ENCODE data around the gene RBM38.

The RBM38 gene

DNA sequence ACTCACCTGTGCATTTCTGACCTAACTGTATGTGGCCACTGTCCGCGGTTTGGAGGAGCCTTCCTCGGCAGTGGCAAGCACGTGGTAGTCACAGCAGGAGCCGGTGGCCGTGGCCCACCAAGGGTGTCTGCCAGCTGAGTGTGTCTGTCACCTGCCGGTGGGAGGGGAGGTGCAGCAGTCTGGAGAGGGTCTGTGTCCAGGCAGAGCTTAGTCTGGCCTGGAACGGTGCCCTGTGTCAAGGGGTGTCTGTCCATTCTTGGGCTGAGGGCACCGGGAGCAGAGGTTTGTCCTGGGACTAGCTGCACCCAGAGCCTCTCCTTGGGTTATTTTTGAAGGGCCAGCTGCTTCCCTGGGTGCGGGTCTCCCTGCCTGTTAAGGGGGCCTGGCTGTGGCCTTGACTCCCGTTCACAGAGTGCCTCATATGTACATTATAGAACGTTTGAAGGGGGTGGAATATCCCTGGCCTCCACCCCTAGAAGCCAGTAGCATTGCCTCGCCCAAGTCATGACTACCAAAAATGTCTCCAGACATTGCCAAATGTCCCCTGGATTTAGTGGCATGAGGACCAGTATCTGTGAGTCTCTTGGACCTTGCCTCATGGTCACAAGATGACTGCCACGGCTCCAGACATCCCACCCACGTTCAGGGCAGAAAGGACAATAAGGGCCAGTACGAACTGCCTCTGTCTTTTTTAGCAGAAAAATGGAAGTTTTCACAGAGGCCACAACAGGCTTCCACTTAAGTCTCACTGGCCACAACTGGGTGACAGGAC, 5.2 kb downstream of the RBM38 start:
- TF ChIP-seq, protein P1, sequence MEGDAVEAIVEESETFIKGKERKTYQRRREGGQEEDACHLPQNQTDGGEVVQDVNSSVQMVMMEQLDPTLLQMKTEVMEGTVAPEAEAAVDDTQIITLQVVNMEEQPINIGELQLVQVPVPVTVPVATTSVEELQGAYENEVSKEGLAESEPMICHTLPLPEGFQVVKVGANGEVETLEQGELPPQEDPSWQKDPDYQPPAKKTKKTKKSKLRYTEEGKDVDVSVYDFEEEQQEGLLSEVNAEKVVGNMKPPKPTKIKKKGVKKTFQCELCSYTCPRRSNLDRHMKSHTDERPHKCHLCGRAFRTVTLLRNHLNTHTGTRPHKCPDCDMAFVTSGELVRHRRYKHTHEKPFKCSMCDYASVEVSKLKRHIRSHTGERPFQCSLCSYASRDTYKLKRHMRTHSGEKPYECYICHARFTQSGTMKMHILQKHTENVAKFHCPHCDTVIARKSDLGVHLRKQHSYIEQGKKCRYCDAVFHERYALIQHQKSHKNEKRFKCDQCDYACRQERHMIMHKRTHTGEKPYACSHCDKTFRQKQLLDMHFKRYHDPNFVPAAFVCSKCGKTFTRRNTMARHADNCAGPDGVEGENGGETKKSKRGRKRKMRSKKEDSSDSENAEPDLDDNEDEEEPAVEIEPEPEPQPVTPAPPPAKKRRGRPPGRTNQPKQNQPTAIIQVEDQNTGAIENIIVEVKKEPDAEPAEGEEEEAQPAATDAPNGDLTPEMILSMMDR (IDR thresholded peaks at IDR 0.05; ENCODE audit: low read depth, low read length): no peak
- no peak for DNase-seq (ENCODE audit: low read depth in 2 of 2)
- no peak overlapping the region for H3K4me3 ChIP-seq (replicated peaks in 1 of 2; ENCODE audit: low read depth in 2 of 2, low read length in 2 of 2)

- TF ChIP-seq, protein P1 (IDR thresholded peaks at IDR 0.05; ENCODE audit: low read depth, low read length): no peak
- no peak for DNase-seq (ENCODE audit: low read depth in 2 of 2)
- no peak overlapping the region for H3K4me3 ChIP-seq (replicated peaks in 1 of 2; ENCODE audit: low read depth in 2 of 2, low read length in 2 of 2)
Measured at GRCh38 chr20:57396984-57397692, 5.9 kb downstream of the RBM38 start.

DNA sequence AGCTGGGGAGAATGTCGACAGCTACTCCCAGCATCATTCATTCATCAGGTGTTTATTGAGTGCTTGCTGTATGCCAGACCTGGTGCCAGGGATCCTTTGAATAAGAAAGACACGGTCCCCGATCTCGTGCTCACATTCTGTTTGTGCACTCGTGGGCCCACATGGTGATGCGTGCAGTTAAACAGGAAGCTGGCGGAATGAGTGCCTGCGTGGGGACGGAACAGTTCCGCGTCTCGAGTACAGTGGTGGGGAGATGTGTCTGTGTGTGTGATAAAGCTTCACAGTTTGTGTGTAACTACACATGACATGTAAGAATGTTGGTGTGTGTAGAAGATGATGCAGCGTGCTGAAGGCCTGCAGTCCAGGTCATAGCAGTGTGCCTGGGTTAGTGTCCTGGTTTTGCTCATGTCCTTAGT, 6.5 kb downstream of the RBM38 start:
- H3K4me3 ChIP-seq (replicated peaks in 1 of 2; ENCODE audit: low read depth in 2 of 2, low read length in 2 of 2): no peak overlapping the region
- DNase-seq (ENCODE audit: low read depth in 2 of 2): no peak
- TF ChIP-seq, protein P1 (IDR thresholded peaks at IDR 0.05; ENCODE audit: low read depth, low read length): no peak

DNA sequence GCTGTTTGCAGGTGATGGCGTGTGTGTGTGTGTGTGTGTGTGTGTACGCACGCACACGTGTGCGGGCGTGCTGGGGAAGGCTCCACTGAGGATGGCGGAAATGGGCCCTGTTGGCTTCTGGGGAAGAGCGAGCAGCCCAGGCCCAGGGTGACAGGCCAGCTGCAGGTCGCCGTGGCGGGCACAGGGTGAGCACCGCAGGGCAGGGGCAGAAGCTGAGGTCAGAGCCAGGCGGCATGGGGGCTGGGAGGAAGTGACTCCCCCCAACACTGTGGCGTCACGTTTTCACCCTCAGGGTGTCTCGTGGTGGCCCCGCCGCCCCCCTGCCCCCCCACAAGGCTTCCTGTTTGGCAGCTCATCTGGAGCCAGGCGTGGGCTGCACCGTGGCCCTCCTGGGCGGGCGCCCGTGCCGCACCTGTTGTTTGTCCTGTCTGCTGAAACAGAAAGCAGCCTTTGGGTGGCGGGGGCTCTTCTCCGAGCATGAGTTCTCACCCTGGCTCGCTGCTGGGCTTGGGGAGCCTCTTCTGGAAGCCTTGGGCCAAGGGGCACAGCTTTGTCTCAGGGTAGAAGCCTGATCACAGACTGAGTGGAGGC, 7.1 kb downstream of the RBM38 start:
- no peak for DNase-seq (ENCODE audit: low read depth in 2 of 2)
- no peak overlapping the region for H3K4me3 ChIP-seq (replicated peaks in 1 of 2; ENCODE audit: low read depth in 2 of 2, low read length in 2 of 2)
- TF ChIP-seq, protein P1 (IDR thresholded peaks at IDR 0.05; ENCODE audit: low read depth, low read length): no peak

- TF ChIP-seq, protein P1 (IDR thresholded peaks at IDR 0.05; ENCODE audit: low read depth, low read length): no peak
- DNase-seq (ENCODE audit: low read depth in 2 of 2): no peak
- no peak overlapping the region for H3K4me3 ChIP-seq (replicated peaks in 1 of 2; ENCODE audit: low read depth in 2 of 2, low read length in 2 of 2)
Measured at GRCh38 chr20:57398901-57399535, 7.8 kb downstream of the RBM38 start.

GRCh38 chr20:57399587-57400155, 8.5 kb downstream of the RBM38 start:
- no peak overlapping the region for H3K4me3 ChIP-seq (replicated peaks in 1 of 2; ENCODE audit: low read depth in 2 of 2, low read length in 2 of 2)
- TF ChIP-seq, protein P1 (IDR thresholded peaks at IDR 0.05; ENCODE audit: low read depth, low read length): no peak
- no peak for DNase-seq (ENCODE audit: low read depth in 2 of 2)

Data from cardiac fibroblast (primary cell).